Fibroblast of skin of right biceps (primary cell): Measurements from ENCODE around the gene AP5B1.
"Not testable (repeated sequence)": the region's sequence is repeated elsewhere in the genome, so short reads cannot be mapped to it uniquely, and the experiment has no call there.

ENCODE experiments used
- DNase-seq: peaks from one replicate; pipeline ENCODE4 v3.0.0-alpha.2; 2013

The AP5B1 gene

DNA sequence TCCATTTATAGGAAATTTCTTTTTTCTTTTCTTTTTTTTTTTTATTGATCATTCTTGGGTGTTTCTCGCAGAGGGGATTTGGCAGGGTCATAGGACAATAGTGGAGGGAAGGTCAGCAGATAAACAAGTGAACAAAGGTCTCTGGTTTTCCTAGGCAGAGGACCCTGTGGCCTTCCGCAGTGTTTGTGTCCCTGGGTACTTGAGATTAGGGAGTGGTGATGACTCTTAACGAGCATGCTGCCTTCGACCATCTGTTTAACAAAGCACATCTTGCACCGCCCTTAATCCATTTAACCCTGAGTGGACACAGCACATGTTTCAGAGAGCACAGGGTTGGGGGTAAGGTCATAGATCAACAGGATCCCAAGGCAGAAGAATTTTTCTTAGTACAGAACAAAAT lies 18.6 kb downstream of the AP5B1 start:
- DNase-seq = not testable (repeated sequence)

DNA sequence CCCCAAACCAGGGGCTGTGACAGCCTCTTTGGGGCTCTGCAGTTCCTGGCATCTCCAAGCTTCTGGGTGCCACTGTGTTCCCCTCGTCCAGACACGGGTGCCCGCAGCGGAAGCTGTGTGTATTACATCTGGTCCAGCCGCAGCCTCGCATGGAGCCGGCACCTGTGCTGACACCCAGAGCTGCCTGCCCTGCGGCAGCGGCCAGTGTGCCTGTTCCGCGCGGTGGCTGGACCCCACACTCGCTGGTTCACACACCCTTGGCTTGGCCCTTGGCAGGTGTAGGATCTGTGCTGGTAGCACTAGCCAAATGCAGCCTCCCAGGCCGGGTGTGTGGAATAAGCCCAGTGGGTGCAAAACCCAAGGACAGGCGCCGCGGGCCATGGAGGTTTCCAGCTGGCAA lies 35.7 kb downstream of the AP5B1 start:
- DNase-seq = no peak

DNA sequence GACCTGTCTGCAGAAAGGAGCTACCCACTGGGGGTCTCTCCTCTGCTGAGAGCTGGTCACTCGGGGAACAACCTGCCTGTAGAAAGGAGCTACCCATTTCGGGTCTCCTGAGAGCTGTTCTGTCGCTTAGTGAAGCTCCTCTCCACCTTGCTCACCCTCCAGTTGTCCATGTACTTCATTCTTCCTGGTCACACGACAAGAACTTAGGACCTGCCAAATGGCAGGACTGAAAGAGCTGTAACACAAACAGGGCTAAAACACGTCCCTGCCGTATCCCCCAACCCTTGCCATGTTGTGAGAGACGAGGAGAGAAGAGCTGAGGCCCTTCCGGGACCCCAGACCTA lies 36.1 kb downstream of the AP5B1 start:
- no peak for DNase-seq

DNA sequence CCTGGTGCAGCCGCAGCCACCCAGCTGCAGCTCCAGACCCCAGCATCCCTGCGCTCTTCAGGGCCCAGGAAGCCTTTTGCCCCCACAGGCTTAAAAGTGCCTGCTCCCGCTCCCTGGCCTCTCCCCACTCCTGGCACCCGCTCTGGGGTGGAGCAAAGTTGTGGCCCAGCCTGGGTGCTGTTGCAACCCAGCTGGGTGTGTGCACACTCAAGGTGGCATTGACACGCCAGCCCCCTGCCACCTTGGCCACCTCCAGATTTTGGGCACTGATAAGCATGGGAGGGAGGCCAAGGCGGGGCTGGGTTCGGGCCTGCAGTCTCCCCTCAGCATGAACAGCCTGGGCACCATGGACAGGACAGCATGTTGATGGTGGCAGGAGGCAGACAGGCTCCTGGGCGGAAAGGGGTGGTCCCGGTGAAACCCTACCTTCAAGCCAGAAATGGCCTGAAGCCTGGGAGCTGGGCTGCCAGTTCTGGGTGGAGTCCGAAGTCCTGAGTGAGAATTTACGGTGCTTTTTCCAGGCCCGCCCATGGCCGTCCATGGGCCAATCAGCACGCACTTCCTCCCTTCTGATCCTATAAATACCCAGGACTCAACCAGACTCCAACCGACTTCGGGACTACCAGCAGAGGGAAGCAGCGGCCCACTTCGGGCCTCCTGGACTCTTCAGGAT lies 36.6 kb downstream of the AP5B1 start:
- DNase-seq = peak; percentile 37

DNA sequence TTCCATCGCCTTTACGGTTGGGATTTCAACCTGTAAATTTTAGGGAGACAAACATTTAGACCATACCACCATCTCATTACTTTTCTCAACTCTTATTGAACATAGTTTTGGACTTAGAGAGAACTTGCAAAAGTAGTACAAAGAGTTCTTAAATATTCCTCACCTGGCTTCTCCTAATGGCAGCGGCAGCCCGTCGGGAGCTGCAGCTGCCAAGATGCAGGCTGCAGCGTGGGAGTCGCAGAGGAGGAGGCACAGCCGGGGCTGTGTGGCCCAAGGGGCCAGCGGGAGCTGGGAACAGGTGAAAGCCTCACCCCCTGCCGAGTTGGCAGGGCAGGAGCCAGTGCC lies 37.1 kb downstream of the AP5B1 start:
- DNase-seq = no peak

DNA sequence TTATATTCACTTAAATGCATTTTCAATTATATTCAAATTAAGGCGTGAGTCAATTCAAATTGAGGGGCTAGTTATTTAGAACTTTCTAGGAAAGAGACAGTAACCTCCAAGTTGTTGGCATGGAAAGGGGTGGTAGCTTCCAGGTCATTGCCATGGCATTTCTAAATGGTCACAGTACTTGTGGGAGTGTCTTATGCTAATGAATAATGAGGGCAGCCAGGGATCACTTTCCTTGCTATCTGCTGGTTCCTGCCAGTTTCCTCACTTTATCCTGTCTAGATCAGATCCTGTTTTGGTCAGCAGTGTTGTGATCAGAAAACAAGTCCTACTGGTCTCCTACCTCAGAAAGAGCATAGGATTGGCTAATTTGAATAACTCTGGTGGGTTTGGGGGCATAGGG lies 38.4 kb downstream of the AP5B1 start:
- DNase-seq = no peak

DNA sequence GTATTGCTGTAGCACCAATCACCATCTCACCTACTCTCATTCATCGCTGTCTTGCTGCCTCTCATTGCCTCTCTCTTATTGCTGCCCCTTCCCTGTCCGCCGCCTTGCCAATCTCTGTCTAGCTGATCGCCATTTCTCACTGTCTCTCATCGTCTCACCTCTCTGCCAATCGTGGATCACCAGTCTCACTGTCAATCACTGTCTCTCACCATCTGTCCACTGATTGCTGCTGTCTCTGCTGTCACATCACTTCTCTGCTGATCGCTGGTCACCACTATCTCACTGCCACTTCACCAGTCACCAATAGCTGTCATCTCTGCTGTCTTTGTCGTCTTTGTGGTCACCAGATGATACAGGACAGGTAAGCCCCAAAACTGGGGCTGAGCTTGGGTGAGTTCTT lies 39.6 kb downstream of the AP5B1 start:
- no peak for DNase-seq

DNA sequence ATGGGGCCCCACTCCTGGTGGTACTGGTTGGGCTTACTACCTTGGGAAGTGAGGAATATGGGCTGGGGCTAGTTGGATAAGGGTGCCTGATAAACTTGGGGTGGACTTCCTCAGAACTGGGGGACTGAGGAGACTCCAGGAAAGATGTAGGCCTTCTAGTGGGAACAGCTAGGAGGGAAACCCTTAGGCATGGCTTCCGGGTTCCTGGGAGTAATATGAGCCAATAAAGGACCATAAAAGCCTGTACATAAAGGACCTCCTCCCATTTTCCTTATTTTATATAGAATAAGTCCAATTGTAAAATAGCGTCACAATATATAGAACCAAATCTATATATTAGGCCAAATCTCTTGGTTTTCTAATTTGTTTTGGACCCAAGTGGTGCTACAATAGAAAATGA lies 41.8 kb downstream of the AP5B1 start:
- no peak for DNase-seq

DNA sequence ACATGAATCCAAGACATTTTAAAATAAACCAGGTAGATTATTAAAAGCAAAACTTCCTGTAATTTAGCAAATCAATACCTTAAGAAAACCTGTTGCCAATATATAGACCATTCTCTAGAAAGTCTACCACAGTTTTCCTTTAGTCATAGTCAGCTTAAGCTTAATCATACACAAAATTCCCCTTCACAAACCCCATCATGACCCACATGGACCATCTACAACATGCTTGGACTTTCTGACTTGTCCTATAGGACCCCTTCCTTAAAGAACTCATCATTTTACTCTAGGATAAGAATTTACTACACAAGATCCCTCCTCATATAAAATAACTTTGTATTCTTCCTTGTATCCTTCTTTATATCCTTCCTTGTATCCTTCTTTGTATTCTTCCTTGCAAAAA lies 44.0 kb downstream of the AP5B1 start:
- DNase-seq = no peak

DNA sequence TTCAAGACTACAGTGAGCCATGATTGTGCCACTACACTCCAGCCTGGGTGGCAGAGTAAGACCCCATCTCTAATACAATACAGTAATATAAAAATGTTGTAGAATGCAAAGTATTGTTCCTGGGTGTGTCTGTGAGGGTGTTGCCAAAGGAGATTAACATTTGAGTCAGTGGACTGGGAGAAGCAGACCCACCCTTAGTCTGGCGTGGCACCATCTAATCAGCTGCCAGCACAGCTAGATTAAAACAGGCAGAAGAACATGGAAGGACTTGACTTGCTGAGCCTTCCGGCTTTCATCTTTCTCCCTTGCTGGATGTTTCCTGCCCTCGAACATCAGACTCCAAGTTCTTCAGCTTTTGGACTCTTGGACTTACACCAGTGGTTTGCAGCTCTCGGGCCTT lies 45.7 kb downstream of the AP5B1 start:
- not testable (repeated sequence) for DNase-seq

DNA sequence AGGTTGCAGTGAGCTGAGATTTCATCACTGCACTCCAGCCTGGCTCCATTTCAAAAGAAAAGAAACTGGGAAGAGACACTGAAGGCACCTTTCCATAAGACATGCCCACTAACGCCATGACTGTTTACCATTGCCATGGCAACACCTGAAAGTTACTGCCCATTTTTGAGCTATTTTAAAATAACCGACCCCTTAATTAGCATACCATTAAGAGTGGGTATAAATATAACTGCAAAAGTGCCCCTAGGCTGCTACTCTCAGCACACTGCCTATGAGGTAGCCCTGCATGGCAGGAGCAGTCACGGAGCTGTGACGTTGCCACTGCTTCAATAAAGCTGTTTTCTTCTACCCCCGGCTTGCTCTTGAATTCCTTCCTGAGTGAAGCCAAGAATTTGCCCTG lies 50.3 kb downstream of the AP5B1 start:
- no peak for DNase-seq

DNA sequence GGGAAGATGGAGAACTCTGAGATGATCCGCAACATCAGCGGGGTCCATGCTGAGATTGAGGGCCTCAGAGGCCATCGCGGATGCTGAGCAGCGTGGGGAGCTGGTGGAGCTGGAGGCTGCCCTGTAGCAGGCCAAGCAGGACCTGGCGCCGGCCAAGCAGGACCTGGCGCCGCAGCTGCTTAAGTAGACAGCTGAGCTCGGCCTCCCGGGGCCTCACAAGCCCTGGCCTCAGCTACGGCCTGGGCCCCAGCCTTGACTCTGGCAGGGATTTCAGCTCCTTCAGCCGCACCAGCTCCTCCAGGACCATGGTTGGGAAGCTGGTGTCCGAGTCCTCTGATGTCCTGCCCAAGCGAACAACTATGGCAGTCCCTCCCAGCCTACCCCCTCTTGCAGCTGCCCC lies 52.9 kb downstream of the AP5B1 start:
- no peak for DNase-seq

DNA sequence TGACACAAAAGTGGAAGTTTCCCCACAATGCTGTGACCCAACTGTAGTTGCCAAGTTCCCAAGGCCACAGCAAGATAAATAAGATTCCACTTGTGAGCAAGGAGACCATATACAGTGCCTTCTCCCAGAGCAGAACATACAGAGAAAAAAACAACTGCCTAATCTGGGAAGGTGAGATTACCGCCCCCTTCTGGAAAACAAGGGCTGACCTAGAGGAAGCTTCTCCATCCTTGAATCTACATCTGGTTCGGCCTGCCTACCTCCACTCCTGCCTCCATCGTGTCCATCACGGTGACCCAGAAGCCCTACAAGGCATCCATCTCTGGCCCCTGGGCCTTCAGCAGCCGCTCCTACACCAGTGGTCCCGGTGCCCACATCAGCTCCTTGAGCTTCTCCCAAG lies 54.1 kb downstream of the AP5B1 start:
- DNase-seq = no peak
